MCF 10A (cell line): ENCODE data around the gene PMM1. TPM values are rescaled to one million over a fixed set of nuclear protein-coding genes. Genes with fewer than 3 reads are reported as not detected.

Source experiments
- BruUV-seq: library from RNA; stranded (reverse); fragments of 400-500 nt; replicated peaks from 2 replicates; lab custom pipeline; 2021; lab: Mats Ljungman, UMichigan
- CTCF ChIA-PET: fragments of 300-600 bp; sonication (Branson Sonifier 250); formaldehyde crosslinking; extraction: SDS; loops from one replicate; lab custom pipeline; 2021; ENCODE audit warnings: antibody characterized with exemption, inconsistent platforms; lab: Yijun Ruan, JAX
- POLR2A ChIA-PET: fragments of 300-600, 350-650 bp; sonication (Branson Sonifier 250); formaldehyde crosslinking; extraction: SDS; loops from one replicate; lab custom pipeline; 2020; ENCODE audit warnings: antibody characterized with exemption, inconsistent platforms; lab: Yijun Ruan, JAX
- DNase-seq: peaks from one replicate; pipeline ENCODE4 v3.0.0-alpha.2; 2018; ENCODE audit not compliant: unreplicated experiment
- H3K27ac Mint-ChIP-seq: one replicate; pipeline ENCODE4 v1.8.0; 2022; ENCODE audit warnings: mild to moderate bottlenecking, low read depth, mixed read lengths; ENCODE audit not compliant: unreplicated experiment
- H3K27me3 Mint-ChIP-seq: one replicate; pipeline ENCODE4 v1.8.0; 2022; ENCODE audit warnings: mixed read lengths; ENCODE audit not compliant: insufficient read depth, unreplicated experiment
- H3K36me3 Mint-ChIP-seq: one replicate; pipeline ENCODE4 v1.8.0; 2022; ENCODE audit warnings: mild to moderate bottlenecking, moderate library complexity, mixed read lengths; ENCODE audit not compliant: insufficient read depth, unreplicated experiment
- H3K4me1 Mint-ChIP-seq: one replicate; pipeline ENCODE4 v1.8.0; 2022; ENCODE audit warnings: mixed read lengths; ENCODE audit not compliant: insufficient read depth, unreplicated experiment
- H3K4me3 Mint-ChIP-seq: one replicate; pipeline ENCODE4 v1.8.0; 2022; ENCODE audit warnings: mild to moderate bottlenecking, moderate library complexity, mixed read lengths; ENCODE audit not compliant: unreplicated experiment
- H3K9me3 Mint-ChIP-seq: one replicate; pipeline ENCODE4 v1.8.0; 2022; ENCODE audit warnings: mixed read lengths; ENCODE audit not compliant: unreplicated experiment
- intact Hi-C: fragments of 100-400 bp; cut with micrococcal nuclease; formaldehyde crosslinking; loops from 2 replicates; pipeline ENCODE4 v1.14.1; 2022
- total RNA-seq: library from RNA; stranded (reverse); gene quantifications from 2 replicates; pipeline ENCODE4 v1.2.3, GENCODE V29; 2022
- TF ChIP-seq, protein P1 (sequence below): fragments of 200-600 bp; IDR thresholded peaks from one replicate; pipeline ENCODE4 v1.8.0; 2022; ENCODE audit warnings: antibody characterized with exemption, mild to moderate bottlenecking; ENCODE audit not compliant: unreplicated experiment

Gene PMM1
- total RNA-seq, 1 experiment from 2014 or later = 29.9 TPM

DNA sequence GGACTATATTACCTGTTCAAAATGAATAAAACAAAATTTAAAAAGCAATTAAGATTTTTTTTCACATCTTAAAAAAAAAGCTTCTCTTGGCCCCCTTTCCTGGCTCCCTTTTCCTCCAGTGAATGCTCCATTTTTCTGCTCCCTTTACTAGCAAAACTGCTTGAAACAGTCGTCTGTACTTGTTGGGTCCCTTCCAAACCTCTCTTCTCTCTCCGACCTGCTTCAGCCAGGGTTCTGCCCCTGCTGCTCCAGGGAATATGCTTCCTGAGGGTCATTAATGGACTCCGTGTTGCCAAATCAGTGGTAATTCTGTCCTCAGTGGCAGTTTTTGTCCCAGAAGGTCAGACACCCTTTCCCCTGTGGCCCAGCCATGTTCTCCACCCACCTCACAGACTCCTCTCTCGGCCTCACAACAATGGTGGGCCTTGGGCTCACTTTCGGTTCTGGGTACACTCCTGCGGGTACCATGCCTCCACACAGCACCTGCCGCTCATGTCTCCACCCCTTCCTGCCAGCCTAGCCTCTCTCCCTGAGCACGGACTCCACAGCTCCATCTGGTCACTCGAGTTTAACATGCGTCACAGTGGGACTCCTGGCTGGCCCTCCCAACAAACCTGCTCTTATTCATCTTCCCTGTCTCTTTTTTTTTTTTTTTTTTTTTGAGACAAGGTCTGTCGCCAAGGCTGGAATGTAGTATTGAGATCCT is 37.6 kb downstream of the PMM1 start:
- POLR2A ChIA-PET = interaction anchor here (1.1 to 2.2 kb wide), 3 partner anchors 33 to 67 kb away, joined by 3 to 6 read pairs (median 5); partner anchors contain the start of gene PMM1
- Mint-ChIP-seq H3K4me1 (no peaks in the 10 kb centered on the region), H3K36me3 (no peaks in the 10 kb centered on the region), H3K4me3 (no peak overlapping the region), H3K27me3 (no peaks in the 10 kb centered on the region), H3K9me3 (no peaks in the 10 kb centered on the region), H3K27ac (no peak overlapping the region)
- TF ChIP-seq, protein P1, sequence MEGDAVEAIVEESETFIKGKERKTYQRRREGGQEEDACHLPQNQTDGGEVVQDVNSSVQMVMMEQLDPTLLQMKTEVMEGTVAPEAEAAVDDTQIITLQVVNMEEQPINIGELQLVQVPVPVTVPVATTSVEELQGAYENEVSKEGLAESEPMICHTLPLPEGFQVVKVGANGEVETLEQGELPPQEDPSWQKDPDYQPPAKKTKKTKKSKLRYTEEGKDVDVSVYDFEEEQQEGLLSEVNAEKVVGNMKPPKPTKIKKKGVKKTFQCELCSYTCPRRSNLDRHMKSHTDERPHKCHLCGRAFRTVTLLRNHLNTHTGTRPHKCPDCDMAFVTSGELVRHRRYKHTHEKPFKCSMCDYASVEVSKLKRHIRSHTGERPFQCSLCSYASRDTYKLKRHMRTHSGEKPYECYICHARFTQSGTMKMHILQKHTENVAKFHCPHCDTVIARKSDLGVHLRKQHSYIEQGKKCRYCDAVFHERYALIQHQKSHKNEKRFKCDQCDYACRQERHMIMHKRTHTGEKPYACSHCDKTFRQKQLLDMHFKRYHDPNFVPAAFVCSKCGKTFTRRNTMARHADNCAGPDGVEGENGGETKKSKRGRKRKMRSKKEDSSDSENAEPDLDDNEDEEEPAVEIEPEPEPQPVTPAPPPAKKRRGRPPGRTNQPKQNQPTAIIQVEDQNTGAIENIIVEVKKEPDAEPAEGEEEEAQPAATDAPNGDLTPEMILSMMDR = no peak
- intact Hi-C loops = no loop called here
- no TSS peak for BruUV-seq
- DNase-seq = no peak
- CTCF ChIA-PET = interaction anchor here (1.7 kb wide), 1 partner anchor 115 kb away, joined by 5 read pairs; no protein-coding TSS in a partner anchor

DNA sequence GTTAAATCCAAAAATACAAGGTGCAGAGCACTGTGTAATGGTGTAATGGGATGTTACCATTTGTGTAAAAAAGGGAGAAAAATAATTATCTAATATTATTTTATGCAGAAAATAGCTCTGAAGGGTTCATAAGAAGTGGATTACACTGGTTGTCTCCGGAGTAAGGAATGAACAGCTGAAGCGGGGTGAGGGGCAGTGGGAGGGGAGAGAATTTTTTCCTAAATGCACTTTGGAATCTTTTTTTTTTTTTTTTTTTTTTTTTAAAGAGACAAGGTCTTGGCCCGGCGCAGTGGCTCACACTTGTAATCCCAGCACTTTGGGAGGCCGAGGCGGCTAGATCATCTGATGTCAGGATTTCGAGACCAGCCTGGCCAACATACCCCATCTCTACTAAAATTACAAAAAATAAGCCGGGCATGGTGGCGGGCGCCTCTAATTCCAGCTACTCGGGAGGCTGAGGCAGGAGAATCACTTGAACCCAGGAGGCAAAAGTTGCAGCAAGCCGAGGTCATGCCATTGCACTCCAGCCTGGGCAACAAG is 38.6 kb downstream of the PMM1 start:
- TF ChIP-seq, protein P1 = no peak

DNA sequence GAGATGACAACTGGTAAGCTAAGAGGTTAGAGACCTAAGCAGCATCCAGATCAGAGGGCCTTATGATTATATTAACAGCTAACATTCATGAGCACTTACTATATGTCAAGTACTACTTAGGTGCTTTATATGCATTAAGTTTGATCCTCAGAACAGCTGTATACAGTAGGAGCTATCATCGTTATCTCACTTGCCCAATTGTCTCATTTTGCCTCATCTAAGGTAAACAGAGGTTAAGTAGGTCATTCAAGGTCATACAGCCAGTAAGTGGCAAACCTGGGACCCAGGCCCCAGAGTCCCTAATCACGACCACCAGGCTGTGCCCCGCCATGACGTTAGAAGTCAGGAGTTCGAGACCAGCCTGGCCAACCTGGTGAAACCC is 40.8 kb downstream of the PMM1 start:
- Mint-ChIP-seq H3K27ac (no peak overlapping the region), H3K36me3 (no peaks in the 10 kb centered on the region), H3K4me3 (no peak overlapping the region), H3K4me1 (peaks cover 10% of the 10 kb centered on the region), H3K9me3 (no peaks in the 10 kb centered on the region), H3K27me3 (no peaks in the 10 kb centered on the region)
- BruUV-seq = no TSS peak
- POLR2A ChIA-PET = interaction anchor here (0.6 to 1.1 kb wide), 4 partner anchors 41 to 584 kb away, joined by 3 to 4 read pairs (median 3); partner anchors contain the start of gene PMM1
- TF ChIP-seq, protein P1 = no peak
- CTCF ChIA-PET = interaction anchor here (0.8 to 0.9 kb wide), 2 partner anchors 30 to 146 kb away, joined by 3 to 4 read pairs; no protein-coding TSS in a partner anchor
- DNase-seq = no peak
- intact Hi-C loops = loop anchor here (10.0 kb wide), 1 partner anchor 396 kb away; the partner anchor contains the start of gene CENPM

More for the DNA sequence above, 38.6 kb downstream of the PMM1 start:
- no peak for DNase-seq
- POLR2A ChIA-PET = interaction anchor here (1.6 to 2.2 kb wide), 2 partner anchors 39 to 68 kb away, joined by 5 to 6 read pairs; partner anchors contain the start of gene PMM1
- Mint-ChIP-seq H3K27ac (no peak overlapping the region), H3K9me3 (no peaks in the 10 kb centered on the region), H3K36me3 (no peaks in the 10 kb centered on the region), H3K4me1 (no peaks in the 10 kb centered on the region), H3K4me3 (no peak overlapping the region), H3K27me3 (no peaks in the 10 kb centered on the region)
- intact Hi-C loops = no loop called here
- BruUV-seq = no TSS peak
- CTCF ChIA-PET = interaction anchor here (0.6 kb wide), 1 partner anchor 331 kb away, joined by 3 read pairs; no protein-coding TSS in a partner anchor
